Measurements from ENCODE around the gene MYO1D. TPM values are rescaled to one million over a fixed set of nuclear protein-coding genes. Genes with fewer than 3 reads are reported as not detected.

Gene MYO1D
- total and polyA plus RNA-seq, 9 donors = 20.9 to 62.2 (median 53.8) TPM

GRCh38 chr17:32490101-32490482 is 386.8 kb downstream of the MYO1D start:
- intact Hi-C loops (cut with DNase I) = no loop called here
- no peak overlapping the region for H3K27ac ChIP-seq
- no peak overlapping the region for H3K4me3 ChIP-seq
- H3K36me3 ChIP-seq = no peaks in the 10 kb centered on the region
- H3K9me3 ChIP-seq = no peaks in the 10 kb centered on the region
- WGBS, 3 donors = 60 to 79% (median 65%) methylated on average over 15 to 16 of the region's 16 CpGs
- no peaks in the 10 kb centered on the region for H3K27me3 ChIP-seq
- TF ChIP-seq EP300 (IDR thresholded peaks at IDR 0.05) (no peak), POLR2A (IDR thresholded peaks at IDR 0.05) (no peak), CTCF (IDR thresholded peaks at IDR 0.05) (no peak)
- peaks cover 9% of the 10 kb centered on the region for H3K4me1 ChIP-seq (ENCODE audit: insufficient read depth)
- DNase-seq = no peak

- Histone ChIP-seq H3K27ac (no peak overlapping the region), H3K36me3 (no peaks in the 10 kb centered on the region), H3K9me3 (no peaks in the 10 kb centered on the region), H3K4me1 (ENCODE audit: insufficient read depth) (peaks cover 7% of the 10 kb centered on the region), H3K27me3 (no peaks in the 10 kb centered on the region), H3K4me3 (no peak overlapping the region)
- TF ChIP-seq EP300 (IDR thresholded peaks at IDR 0.05) (no peak), POLR2A (IDR thresholded peaks at IDR 0.05) (no peak), CTCF (IDR thresholded peaks at IDR 0.05) (no peak)
- WGBS, 3 donors = 85 to 86% (median 86%) methylated on average over 10 of the region's 10 CpGs
- intact Hi-C loops (cut with DNase I) = loop anchor here in 2 of 4 donors (5.0 to 10.0 kb wide), 3 partner anchors 265 to 445 kb away; partner anchors contain the start of gene MYO1D (in 1 of the 2)
- DNase-seq = no peak
These were observed 387.4 kb downstream of the MYO1D start for GRCh38 chr17:32489320-32490100.

GRCh38 chr17:32488604-32489180 is 388.2 kb downstream of the MYO1D start:
- intact Hi-C loops (cut with DNase I) = loop anchor here in 2 of 4 donors (5.0 to 10.0 kb wide), 3 partner anchors 266 to 446 kb away; partner anchors contain the start of gene MYO1D (in 1 of the 2)
- Histone ChIP-seq H3K4me1 (ENCODE audit: insufficient read depth) (peaks cover 12% of the 10 kb centered on the region), H3K9me3 (no peaks in the 10 kb centered on the region), H3K36me3 (no peaks in the 10 kb centered on the region), H3K27ac (no peak overlapping the region), H3K4me3 (no peak overlapping the region), H3K27me3 (no peaks in the 10 kb centered on the region)
- DNase-seq = no peak
- no peak for TF ChIP-seq CTCF (IDR thresholded peaks at IDR 0.05)
- no peak for TF ChIP-seq EP300 (IDR thresholded peaks at IDR 0.05)
- TF ChIP-seq POLR2A (IDR thresholded peaks at IDR 0.05) = no peak
- WGBS, 3 donors = 93 to 96% (median 95%) methylated on average over 13 of the region's 13 CpGs

GRCh38 chr17:32488177-32488542 is 388.8 kb downstream of the MYO1D start:
- Histone ChIP-seq H3K4me3 (no peak overlapping the region), H3K9me3 (no peaks in the 10 kb centered on the region), H3K36me3 (no peaks in the 10 kb centered on the region), H3K27ac (no peak overlapping the region), H3K4me1 (ENCODE audit: insufficient read depth) (peaks cover 12% of the 10 kb centered on the region), H3K27me3 (no peaks in the 10 kb centered on the region)
- TF ChIP-seq CTCF (IDR thresholded peaks at IDR 0.05) (no peak), EP300 (IDR thresholded peaks at IDR 0.05) (no peak), POLR2A (IDR thresholded peaks at IDR 0.05) (no peak)
- intact Hi-C loops (cut with DNase I) = loop anchor here in 2 of 4 donors (5.0 to 10.0 kb wide), 3 partner anchors 267 to 447 kb away; partner anchors contain the start of gene MYO1D (in 1 of the 2)
- WGBS, 3 donors = 89 to 91% (median 90%) methylated on average over 16 of the region's 16 CpGs
- DNase-seq = no peak
